BJ (cell line): ENCODE data around the gene PADI2. TPM values are rescaled to one million over a fixed set of nuclear protein-coding genes. Genes with fewer than 3 reads are reported as not detected.

Experiments
- CTCF ChIA-PET: fragments of 350-600 bp; formaldehyde crosslinking; extraction: SDS; loops from one replicate; lab custom pipeline; 2021; ENCODE audit warnings: antibody characterized with exemption, inconsistent platforms; lab: Yijun Ruan, JAX
- POLR2A ChIA-PET: fragments of 300-600 bp; sonication (Branson Sonifier 250); formaldehyde crosslinking; extraction: SDS; loops from one replicate; lab custom pipeline; 2021; ENCODE audit warnings: antibody characterized with exemption; lab: Charles Lee
- DNase-seq: peaks from one replicate; pipeline ENCODE4 v3.0.0-alpha.2; 2011; ENCODE audit warnings: low read depth
- H3K27me3 ChIP-seq: 2 replicates; pipeline ENCODE4 v1.6.0; 2011; ENCODE audit warnings: low read length; ENCODE audit not compliant: control insufficient read depth, insufficient read depth
- H3K36me3 ChIP-seq: 2 replicates; pipeline ENCODE4 v1.5.1; 2011; ENCODE audit warnings: low read length; ENCODE audit not compliant: control insufficient read depth, insufficient read depth
- H3K4me3 ChIP-seq: 2 replicates; pipeline ENCODE4 v1.5.1; 2011; ENCODE audit warnings: low read depth, mild to moderate bottlenecking, control low read depth, low read length
- polyA plus RNA-seq: library from polyadenylated mRNA; depleted of rRNA; stranded (reverse); fragments of >200 nt; gene quantifications from 2 replicates; pipeline ENCODE4 v1.2.3, GENCODE V29; 2011
- TF ChIP-seq, protein P1 (sequence below): IDR thresholded peaks from 2 replicates; pipeline ENCODE4 v1.5.1; 2011; ENCODE audit warnings: low read depth, mild to moderate bottlenecking, control low read depth, inconsistent platforms, low read length, moderate library complexity; ENCODE audit not compliant: insufficient read depth

PADI2 gene
- polyA plus RNA-seq, 1 experiment = 0.15 TPM

DNA sequence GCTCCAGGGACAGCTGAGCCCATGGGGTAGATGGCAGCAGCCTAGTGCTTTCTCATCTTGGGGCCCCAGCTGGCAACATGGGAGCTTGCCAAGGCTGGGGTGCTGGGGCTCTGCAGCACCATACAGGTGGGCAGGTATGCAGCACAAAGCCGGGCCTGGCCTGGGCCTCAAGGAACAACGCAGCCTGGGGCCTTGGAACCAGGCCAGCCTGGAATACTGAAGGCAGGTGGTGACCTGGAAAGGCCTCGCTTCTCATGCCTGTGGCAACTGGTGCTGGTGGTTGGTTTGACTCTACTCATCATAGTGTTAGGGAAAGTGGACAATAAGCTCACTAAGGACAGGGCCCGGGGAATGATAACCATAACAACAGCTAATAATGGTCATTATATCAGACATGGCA is 38.4 kb downstream of the PADI2 start:
- ChIA-PET CTCF (interaction anchor here (1.3 kb wide), 1 partner anchor 21 kb away, joined by 4 read pairs; no protein-coding TSS in a partner anchor), POLR2A (no interaction called here)
- Histone ChIP-seq H3K4me3 (no peak overlapping the region), H3K36me3 (no peaks in the 10 kb centered on the region), H3K27me3 (peaks cover 3% of the 10 kb centered on the region)
- no peak for DNase-seq
- TF ChIP-seq, protein P1, sequence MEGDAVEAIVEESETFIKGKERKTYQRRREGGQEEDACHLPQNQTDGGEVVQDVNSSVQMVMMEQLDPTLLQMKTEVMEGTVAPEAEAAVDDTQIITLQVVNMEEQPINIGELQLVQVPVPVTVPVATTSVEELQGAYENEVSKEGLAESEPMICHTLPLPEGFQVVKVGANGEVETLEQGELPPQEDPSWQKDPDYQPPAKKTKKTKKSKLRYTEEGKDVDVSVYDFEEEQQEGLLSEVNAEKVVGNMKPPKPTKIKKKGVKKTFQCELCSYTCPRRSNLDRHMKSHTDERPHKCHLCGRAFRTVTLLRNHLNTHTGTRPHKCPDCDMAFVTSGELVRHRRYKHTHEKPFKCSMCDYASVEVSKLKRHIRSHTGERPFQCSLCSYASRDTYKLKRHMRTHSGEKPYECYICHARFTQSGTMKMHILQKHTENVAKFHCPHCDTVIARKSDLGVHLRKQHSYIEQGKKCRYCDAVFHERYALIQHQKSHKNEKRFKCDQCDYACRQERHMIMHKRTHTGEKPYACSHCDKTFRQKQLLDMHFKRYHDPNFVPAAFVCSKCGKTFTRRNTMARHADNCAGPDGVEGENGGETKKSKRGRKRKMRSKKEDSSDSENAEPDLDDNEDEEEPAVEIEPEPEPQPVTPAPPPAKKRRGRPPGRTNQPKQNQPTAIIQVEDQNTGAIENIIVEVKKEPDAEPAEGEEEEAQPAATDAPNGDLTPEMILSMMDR = no peak

DNA sequence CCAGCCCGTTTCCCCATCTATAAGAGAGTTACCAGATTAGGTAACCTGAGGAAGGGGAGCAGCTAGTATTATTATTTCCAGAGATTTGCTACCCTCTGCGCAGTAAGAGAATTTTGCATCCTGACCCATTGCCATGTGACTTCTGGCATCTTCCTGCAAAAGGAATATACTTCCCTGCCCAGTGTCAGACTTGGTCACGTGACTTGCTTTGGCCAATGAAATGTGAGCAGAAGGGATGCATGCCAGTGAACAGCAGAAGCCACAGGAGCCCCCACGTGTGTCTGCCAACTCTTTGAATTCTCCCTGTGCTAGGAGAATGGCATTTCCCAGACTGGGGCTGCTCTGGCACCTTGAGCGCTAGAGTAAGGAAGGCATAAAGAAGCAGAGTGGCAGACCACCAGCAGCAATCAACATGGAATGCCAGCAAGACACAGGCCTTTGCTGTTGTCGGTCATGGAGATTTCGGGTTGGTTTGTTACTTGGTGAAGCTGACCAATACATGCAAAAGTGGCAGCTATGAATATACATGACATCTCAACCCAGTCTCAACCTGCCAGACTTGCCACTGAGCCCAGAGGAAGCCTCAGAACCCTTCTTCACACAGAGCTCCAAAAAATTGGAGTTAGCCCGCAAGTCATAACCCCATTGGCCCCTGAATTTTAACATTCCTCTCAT is 39.0 kb downstream of the PADI2 start:
- Histone ChIP-seq H3K36me3 (no peaks in the 10 kb centered on the region), H3K27me3 (peaks cover 3% of the 10 kb centered on the region), H3K4me3 (no peak overlapping the region)
- TF ChIP-seq, protein P1 = no peak
- ChIA-PET POLR2A (no interaction called here), CTCF (interaction anchor here (0.5 to 1.3 kb wide), 2 partner anchors 20 to 185 kb away, joined by 3 to 4 read pairs; no protein-coding TSS in a partner anchor)
- DNase-seq = no peak

DNA sequence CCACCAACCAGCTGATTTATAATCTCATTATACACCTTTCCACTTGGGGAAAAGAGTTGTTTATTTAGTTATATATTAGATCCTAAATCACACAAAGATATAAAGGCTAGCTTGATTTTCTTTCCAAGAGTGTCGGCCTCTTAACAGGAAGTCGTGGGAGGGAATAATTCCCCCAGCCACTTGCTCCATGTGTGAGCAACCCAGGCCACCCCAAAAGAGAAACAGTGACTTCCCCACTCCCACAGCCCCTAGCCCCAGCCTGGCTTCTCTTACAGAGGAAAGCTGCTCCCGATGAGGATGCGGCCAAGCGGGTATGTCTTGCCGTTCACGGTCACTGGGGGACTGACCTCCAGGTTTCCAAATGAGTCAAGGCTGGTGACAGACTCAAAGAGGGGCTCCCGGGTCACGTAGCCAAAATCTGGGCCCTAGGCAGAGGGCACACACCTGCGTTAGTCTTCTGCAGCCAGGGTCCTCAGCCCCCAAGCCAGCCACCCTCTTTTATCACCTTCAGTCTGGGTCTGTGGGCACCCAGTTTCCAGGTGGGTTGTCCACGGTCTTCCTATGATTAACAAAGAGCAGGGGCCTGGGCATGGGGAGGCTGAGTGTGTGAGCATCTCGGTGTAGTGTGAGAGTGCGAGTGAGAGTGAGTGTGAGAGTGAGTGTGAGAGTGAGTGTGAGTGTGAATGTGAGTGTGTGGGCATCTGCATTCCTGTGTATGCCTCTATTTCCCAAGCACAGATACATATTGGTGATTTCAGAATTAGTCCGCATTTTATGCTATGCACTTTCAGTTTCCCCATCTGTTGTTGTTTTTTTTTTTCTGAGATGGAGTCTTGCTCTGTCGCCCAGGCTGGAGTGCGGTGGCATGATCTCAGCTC is 40.0 kb downstream of the PADI2 start:
- H3K27me3 ChIP-seq = peaks cover 3% of the 10 kb centered on the region
- CTCF ChIA-PET = no interaction called here
- no peak for DNase-seq
- TF ChIP-seq, protein P1 = no peak
- no peaks in the 10 kb centered on the region for H3K36me3 ChIP-seq
- POLR2A ChIA-PET = no interaction called here
- H3K4me3 ChIP-seq = no peak overlapping the region

DNA sequence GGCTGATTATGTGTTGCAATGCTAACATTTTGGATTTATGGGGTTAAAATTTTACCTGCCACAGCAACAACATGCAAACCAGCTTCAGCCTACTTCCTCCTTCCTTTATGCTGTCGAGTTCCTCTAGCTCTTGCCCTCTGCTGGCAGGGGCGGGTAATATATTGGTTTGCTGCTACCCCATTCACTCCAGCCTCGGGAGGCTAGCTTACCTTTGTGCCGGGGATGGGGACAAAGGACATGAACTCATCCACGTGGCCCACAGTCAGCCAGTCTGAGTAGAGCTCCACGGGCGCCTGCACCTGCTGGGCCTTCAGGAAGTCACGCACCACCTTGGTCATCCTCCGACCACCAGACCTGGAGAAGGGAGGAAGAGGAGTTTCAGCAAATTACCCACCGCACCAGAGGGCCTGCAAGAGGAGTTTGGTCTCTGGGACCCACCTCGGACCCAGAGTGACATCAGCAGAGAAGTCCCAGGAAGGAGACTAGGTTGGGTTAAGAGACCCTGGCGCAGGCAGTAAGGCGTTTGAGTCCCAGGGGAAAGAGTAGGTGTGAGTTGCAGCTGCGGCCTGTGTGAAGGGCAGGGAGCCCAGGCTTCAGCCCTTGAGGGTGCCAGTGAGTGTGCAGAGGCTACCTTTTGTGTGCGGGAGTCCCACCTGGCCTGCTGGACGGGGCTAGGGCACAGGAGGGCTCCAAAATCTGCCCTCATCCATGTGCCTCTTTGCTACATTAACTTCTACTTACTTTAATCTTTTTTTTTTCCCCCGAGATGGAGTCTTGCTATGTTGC is 43.6 kb downstream of the PADI2 start:
- no peak for DNase-seq
- H3K36me3 ChIP-seq = no peaks in the 10 kb centered on the region

More for the DNA sequence above, 43.6 kb downstream of the PADI2 start:
- TF ChIP-seq, protein P1 = peak; percentile 45
- POLR2A ChIA-PET = no interaction called here
- CTCF ChIA-PET = interaction anchor here (0.8 to 1.8 kb wide), 7 partner anchors 9 to 261 kb away, joined by 3 to 6 read pairs (median 3); no protein-coding TSS in a partner anchor
- H3K27me3 ChIP-seq = peaks cover 3% of the 10 kb centered on the region
- no peak overlapping the region for H3K4me3 ChIP-seq
